Measurements from ENCODE around the gene BRI3BP.
"Not testable (repeated sequence)": the region's sequence is repeated elsewhere in the genome, so short reads cannot be mapped to it uniquely, and the experiment has no call there.

Gene BRI3BP

GRCh38 chr12:125065919-125066570, 72.6 kb downstream of the BRI3BP start:
- DNase-seq (ENCODE audit: low read depth, low spot score) = no peak

GRCh38 chr12:125068391-125068790, 74.9 kb downstream of the BRI3BP start:
- no peak for DNase-seq (ENCODE audit: low read depth, low spot score)

DNA sequence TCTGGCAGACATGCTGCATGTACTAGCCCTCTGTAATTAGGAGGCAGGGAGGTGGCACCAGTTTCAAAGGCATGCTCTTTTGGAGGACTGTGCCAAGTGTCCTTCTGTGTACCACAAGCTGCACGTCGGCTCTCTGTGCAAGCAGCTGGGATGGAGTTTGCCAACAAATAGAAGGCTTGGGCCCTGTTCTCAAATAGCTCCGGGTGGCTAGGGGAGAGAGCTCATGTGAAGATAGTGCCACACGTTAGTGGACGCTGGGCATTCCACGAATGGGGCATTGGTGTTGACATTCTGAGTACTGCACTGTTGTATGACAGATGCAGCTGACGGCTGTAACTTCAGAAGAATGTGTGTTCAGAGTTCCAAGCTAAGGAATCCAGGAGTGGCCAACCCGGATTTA, 76.2 kb downstream of the BRI3BP start:
- no peak for DNase-seq (ENCODE audit: low read depth, low spot score)

GRCh38 chr12:125070112-125070511, 76.7 kb downstream of the BRI3BP start:
- no peak for DNase-seq (ENCODE audit: low read depth, low spot score)

GRCh38 chr12:125070661-125071390, 77.4 kb downstream of the BRI3BP start:
- no peak for DNase-seq (ENCODE audit: low read depth, low spot score)

DNA sequence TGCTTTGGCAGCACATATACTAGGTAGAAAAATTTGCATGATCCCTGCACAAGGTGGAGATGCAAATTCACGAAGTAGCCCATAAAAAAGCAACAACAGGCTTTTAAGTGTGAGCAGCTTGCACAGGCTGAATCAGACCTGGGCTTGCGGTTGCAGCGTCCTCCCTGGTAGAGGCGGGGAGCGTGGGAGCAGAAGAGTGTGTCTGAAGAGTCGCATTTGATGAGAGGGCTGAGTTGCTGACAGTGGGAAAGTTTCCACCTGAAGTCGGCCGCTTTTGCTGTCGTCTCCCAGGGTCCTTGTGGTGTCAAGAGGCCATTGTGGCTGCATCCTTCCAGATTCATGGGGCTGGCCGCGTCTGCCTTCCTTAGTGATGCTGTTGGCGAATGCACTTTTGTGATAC, 78.0 kb downstream of the BRI3BP start:
- DNase-seq (ENCODE audit: low read depth, low spot score) = no peak

DNA sequence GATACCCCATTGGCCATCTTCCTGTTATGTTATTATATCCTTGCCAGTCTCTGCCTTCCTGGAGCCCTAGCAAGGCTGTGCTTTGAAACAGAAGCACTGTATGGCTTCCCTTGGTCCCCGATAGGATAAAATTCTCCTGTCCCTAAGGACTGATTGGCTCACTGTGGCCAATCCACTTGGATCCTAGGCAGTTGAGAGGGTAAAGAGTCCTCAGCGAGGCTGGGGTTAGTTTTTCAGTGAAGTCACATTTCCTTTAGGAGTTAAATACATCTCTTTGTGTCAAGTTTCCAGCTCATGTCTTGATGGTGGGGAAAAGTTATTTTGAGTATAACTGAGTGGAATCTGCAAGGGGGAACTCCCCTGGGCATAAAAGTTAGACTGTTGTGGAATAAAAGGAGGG, 79.1 kb downstream of the BRI3BP start:
- no peak for DNase-seq (ENCODE audit: low read depth, low spot score)

GRCh38 chr12:125074294-125074693, 80.8 kb downstream of the BRI3BP start:
- DNase-seq (ENCODE audit: low read depth, low spot score) = not testable (repeated sequence)

DNA sequence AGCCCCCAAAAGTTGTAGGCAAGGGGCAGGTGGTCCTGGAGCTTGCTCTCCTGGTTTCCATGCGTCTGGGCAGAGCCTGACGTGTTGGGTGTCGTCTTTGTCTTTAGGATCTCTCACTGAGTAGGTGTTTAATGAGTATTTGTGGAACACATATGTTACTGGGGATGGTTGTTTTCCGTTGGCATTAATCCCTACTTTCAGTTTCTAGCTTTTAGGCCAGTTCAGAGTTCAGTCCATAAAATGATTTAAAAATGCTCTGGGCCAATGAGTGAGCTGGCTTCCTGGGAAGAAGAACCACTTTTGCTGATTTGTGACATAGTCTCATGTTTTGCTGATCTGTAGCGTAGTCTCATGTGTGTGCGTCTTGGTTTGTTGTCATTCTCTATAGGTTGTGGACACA, 82.7 kb downstream of the BRI3BP start:
- DNase-seq (ENCODE audit: low read depth, low spot score) = no peak

GRCh38 chr12:125079084-125079483, 85.6 kb downstream of the BRI3BP start:
- DNase-seq (ENCODE audit: low read depth, low spot score) = no peak

DNA sequence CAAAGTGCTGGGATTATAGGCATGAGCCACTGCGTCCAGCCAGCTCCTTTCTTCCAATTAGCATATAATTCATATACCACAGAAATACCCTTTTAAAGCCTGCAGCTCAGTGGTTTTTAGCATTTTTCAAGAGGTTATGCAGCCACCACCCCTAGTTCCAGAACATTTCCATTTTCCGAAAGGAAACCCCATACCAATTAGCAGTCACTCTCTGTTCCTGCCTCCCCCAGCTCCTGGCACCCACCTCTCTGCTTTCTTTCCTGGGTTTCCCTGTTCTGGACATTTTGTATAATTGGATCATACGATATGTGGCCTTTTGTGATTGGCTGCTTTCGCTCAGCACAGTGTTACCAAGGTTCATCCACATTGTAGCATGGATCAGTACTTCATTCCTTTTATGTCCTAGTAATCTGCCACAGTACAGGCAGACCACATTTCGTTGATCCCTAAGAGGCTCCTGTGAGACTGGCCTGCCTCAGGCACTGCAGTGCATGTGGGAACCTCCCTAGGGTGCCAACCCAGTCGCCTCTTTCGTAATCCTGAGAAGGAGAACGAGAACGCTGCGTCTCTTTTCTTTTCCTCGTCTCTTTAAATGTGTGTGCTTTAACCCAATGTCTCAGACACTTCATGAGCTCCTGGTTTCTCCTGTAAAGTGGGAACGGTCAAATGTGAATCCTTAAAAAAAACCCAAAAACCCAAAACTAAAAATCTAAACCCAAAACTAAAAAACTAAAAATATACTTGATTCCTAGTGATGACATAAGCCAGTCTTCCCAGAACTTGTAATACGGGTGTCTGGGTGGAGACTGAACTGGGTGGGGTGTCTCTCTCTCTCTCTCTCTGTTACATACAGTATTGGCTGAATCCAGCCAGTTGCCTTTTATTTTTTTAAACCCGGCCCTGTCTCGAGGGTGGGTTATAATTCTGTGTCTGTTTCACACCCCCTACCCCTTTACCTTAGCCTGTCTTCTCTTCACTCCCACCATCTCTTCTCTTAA, 86.5 kb downstream of the BRI3BP start:
- no peak for DNase-seq (ENCODE audit: low read depth, low spot score)
